OCI-LY1 (cell line): ENCODE results near the gene C6.

Source experiments
- H2AFZ ChIP-seq: fragments of 200-600 bp; sonication (generic), shearing (Covaris generic); 2 replicates; pipeline ENCODE4 v1.6.0; 2014; ENCODE audit warnings: antibody characterized with exemption, mild to moderate bottlenecking, low read length
- H3F3A ChIP-seq: fragments of 200-600 bp; sonication (generic), shearing (Covaris generic); 2 replicates; pipeline ENCODE4 v1.6.0; 2014; ENCODE audit warnings: mild to moderate bottlenecking, antibody characterized with exemption, low read length, moderate library complexity; ENCODE audit not compliant: insufficient read depth
- H3K27ac ChIP-seq: fragments of 200-600 bp; sonication (generic); 2 replicates; pipeline ENCODE4 v1.5.1; 2014; ENCODE audit warnings: low read length, mixed run types, mild to moderate bottlenecking, low read depth; ENCODE audit not compliant: poor library complexity, severe bottlenecking
- H3K27me3 ChIP-seq: fragments of 200-600 bp; sonication (generic); 2 replicates; pipeline ENCODE4 v1.6.0; 2014; ENCODE audit warnings: antibody characterized with exemption, mild to moderate bottlenecking, low read length, moderate library complexity; ENCODE audit not compliant: insufficient read depth
- H3K36me3 ChIP-seq: fragments of 200-600 bp; sonication (generic); 2 replicates; pipeline ENCODE4 v1.6.1; 2014; ENCODE audit warnings: mild to moderate bottlenecking, antibody characterized with exemption, low read length, moderate library complexity, mixed read lengths; ENCODE audit not compliant: insufficient read depth
- H3K4me1 ChIP-seq: fragments of 200-600 bp; sonication (generic); 2 replicates; pipeline ENCODE4 v1.5.1; 2014; ENCODE audit warnings: mild to moderate bottlenecking, low read length, moderate library complexity; ENCODE audit not compliant: insufficient read depth, severe bottlenecking
- H3K4me2 ChIP-seq: fragments of 200-600 bp; sonication (generic), shearing (Covaris generic); 2 replicates; pipeline ENCODE4 v1.6.1; 2014; ENCODE audit warnings: low read length
- H3K4me3 ChIP-seq: fragments of 200-600 bp; sonication (generic); 2 replicates; pipeline ENCODE4 v1.5.1; 2014; ENCODE audit warnings: low read length, low read depth, mild to moderate bottlenecking, mixed read lengths; ENCODE audit not compliant: poor library complexity, severe bottlenecking
- H3K79me2 ChIP-seq: fragments of 200-600 bp; shearing (Covaris generic); 2 replicates; pipeline ENCODE4 v1.6.1; 2016; ENCODE audit warnings: mixed run types, low read length, mixed read lengths; ENCODE audit not compliant: insufficient read depth
- H3K9ac ChIP-seq: fragments of 200-600 bp; sonication (generic), shearing (Covaris generic); 2 replicates; pipeline ENCODE4 v1.6.1; 2014; ENCODE audit warnings: mild to moderate bottlenecking, low read length, mixed read lengths
- H3K9me2 ChIP-seq: fragments of 200-600 bp; sonication (generic), shearing (Covaris generic); 2 replicates; pipeline ENCODE4 v1.6.1; 2014; ENCODE audit warnings: low read depth, mild to moderate bottlenecking, low read length, mixed read lengths
- H3K9me3 ChIP-seq: fragments of 200-600 bp; shearing (Covaris generic); 2 replicates; pipeline ENCODE4 v1.6.1; 2014; ENCODE audit warnings: low read length, mixed read lengths
- H4K20me1 ChIP-seq: fragments of 200-600 bp; sonication (generic), shearing (Covaris generic); 2 replicates; pipeline ENCODE4 v1.6.0; 2016; ENCODE audit warnings: mild to moderate bottlenecking, low read length; ENCODE audit not compliant: insufficient read depth
- CTCF ChIP-seq: fragments of 200-600 bp; sonication (generic), shearing (Covaris generic); IDR thresholded peaks from 2 replicates; pipeline ENCODE4 v1.5.1; 2017; ENCODE audit warnings: mild to moderate bottlenecking, antibody characterized with exemption, low read length, moderate library complexity, mixed read lengths
- EZH2 ChIP-seq: fragments of 200-600 bp; sonication (generic), shearing (Covaris generic); IDR thresholded peaks from 2 replicates; pipeline ENCODE4 v1.8.0; 2017; ENCODE audit warnings: borderline replicate concordance, mixed run types, mild to moderate bottlenecking, antibody characterized with exemption, low read length, moderate library complexity, mixed read lengths

The C6 gene

GRCh38 chr5:41154491-41154890 lies 58.8 kb downstream of the C6 start:
- Histone ChIP-seq H3K4me1 (no peaks in the 10 kb centered on the region), H3K27ac (no peak overlapping the region), H3K27me3 (0 out of 2 replicates have a peak, but pooled peaks cover 4% of the 10 kb centered on the region)

GRCh38 chr5:41151564-41151963 lies 61.8 kb downstream of the C6 start:
- Histone ChIP-seq H3K4me1 (no peaks in the 10 kb centered on the region), H3K27ac (no peak overlapping the region), H3K79me2 (no peaks in the 10 kb centered on the region), H3K9me3 (no peaks in the 10 kb centered on the region), H3K9ac (no peak overlapping the region), H3F3A (no peaks in the 10 kb centered on the region), H3K36me3 (no peaks in the 10 kb centered on the region), H2AFZ (no peak overlapping the region), H3K27me3 (0 out of 2 replicates have a peak, but pooled peaks cover 4% of the 10 kb centered on the region), H4K20me1 (no peaks in the 10 kb centered on the region), H3K4me3 (no peak overlapping the region), H3K9me2 (no peaks in the 10 kb centered on the region), H3K4me2 (no peak overlapping the region)
- TF ChIP-seq EZH2 (no peak), CTCF (no peak)

More at GRCh38 chr5:41154491-41154890, 58.8 kb downstream of the C6 start:
- no peaks in the 10 kb centered on the region for H3F3A ChIP-seq
- no peaks in the 10 kb centered on the region for H4K20me1 ChIP-seq
- H3K9me3 ChIP-seq: no peaks in the 10 kb centered on the region
- H3K4me2 ChIP-seq: no peak overlapping the region
- no peaks in the 10 kb centered on the region for H3K36me3 ChIP-seq
- no peak overlapping the region for H3K4me3 ChIP-seq
- no peak for TF ChIP-seq EZH2
- TF ChIP-seq CTCF: no peak
- H2AFZ ChIP-seq: no peak overlapping the region
- H3K9me2 ChIP-seq: no peaks in the 10 kb centered on the region
- no peak overlapping the region for H3K9ac ChIP-seq
- H3K79me2 ChIP-seq: no peaks in the 10 kb centered on the region

GRCh38 chr5:41148448-41148847 lies 64.9 kb downstream of the C6 start:
- Histone ChIP-seq H3K27ac (no peak overlapping the region), H3K9me2 (no peaks in the 10 kb centered on the region), H3K4me2 (no peak overlapping the region), H3K27me3 (0 out of 2 replicates have a peak, but pooled peaks cover 4% of the 10 kb centered on the region), H4K20me1 (no peaks in the 10 kb centered on the region), H3K4me3 (no peak overlapping the region), H3K36me3 (no peaks in the 10 kb centered on the region), H2AFZ (no peak overlapping the region), H3F3A (no peaks in the 10 kb centered on the region), H3K79me2 (no peaks in the 10 kb centered on the region), H3K9me3 (no peaks in the 10 kb centered on the region), H3K9ac (no peak overlapping the region), H3K4me1 (no peaks in the 10 kb centered on the region)
- TF ChIP-seq CTCF (no peak), EZH2 (no peak)
